ENCODE measurements around the gene SLC17A9. TPM values are rescaled to one million over a fixed set of nuclear protein-coding genes. Genes with fewer than 3 reads are reported as not detected.

Gene SLC17A9
- total RNA-seq, 2 experiments from 2014 or later: 78.5 to 78.7 TPM

GRCh38 chr20:62950741-62951140, 1.8 kb upstream of the SLC17A9 start:
- Mint-ChIP-seq H3K27me3 (no peaks in the 10 kb centered on the region), H3K4me1 (ENCODE audit: low read depth) (peaks cover 20% of the 10 kb centered on the region), H3K27ac (no peak overlapping the region)

GRCh38 chr20:62951143-62951895, 1.2 kb upstream of the SLC17A9 start:
- intact Hi-C loops (cut with micrococcal nuclease): loop anchor here (10.0 kb wide), 1 partner anchor 47 kb away; no protein-coding TSS in a partner anchor
- CTCF ChIA-PET: no interaction called here
- Mint-ChIP-seq H3K27ac (peak overlapping the region; percentile 32), H3K9me3 (no peaks in the 10 kb centered on the region), H3K27me3 (no peaks in the 10 kb centered on the region), H3K36me3 (ENCODE audit: low read depth) (peaks cover 56% of the 10 kb centered on the region), H3K4me1 (ENCODE audit: low read depth) (peaks cover 20% of the 10 kb centered on the region), H3K4me3 (peak overlapping the region; percentile 11)
- ATAC-seq: no peak
- no peak for TF ChIP-seq CTCF (IDR thresholded peaks at IDR 0.05)
- POLR2A ChIA-PET: interaction anchor here (0.6 to 2.5 kb wide), 5 partner anchors 13 to 58 kb away, joined by 3 to 8 read pairs (median 5); partner anchors contain the start of gene GID8
- no peak for DNase-seq

More at GRCh38 chr20:62950741-62951140, 1.8 kb upstream of the SLC17A9 start:
- POLR2A ChIA-PET: interaction anchor here (0.6 to 1.2 kb wide), 4 partner anchors 12 to 58 kb away, joined by 3 to 5 read pairs (median 4); partner anchors contain the start of gene GID8
- H3K9me3 Mint-ChIP-seq: no peaks in the 10 kb centered on the region
- H3K36me3 Mint-ChIP-seq (ENCODE audit: low read depth): peaks cover 53% of the 10 kb centered on the region
- intact Hi-C loops (cut with micrococcal nuclease): loop anchor here (10.0 kb wide), 1 partner anchor 46 kb away; no protein-coding TSS in a partner anchor
- DNase-seq (no peak), ATAC-seq (no peak)
- CTCF ChIA-PET: interaction anchor here (1.4 kb wide), 1 partner anchor 30 kb away, joined by 4 read pairs; no protein-coding TSS in a partner anchor
- no peak overlapping the region for H3K4me3 Mint-ChIP-seq
- TF ChIP-seq CTCF (IDR thresholded peaks at IDR 0.05): no peak

GRCh38 chr20:62951896-62952372, 575 bp upstream of the SLC17A9 start:
- POLR2A ChIA-PET: interaction anchor here (1.0 to 2.5 kb wide), 2 partner anchors 13 to 27 kb away, joined by 5 to 8 read pairs; partner anchors contain the start of gene GID8
- intact Hi-C loops (cut with micrococcal nuclease): loop anchor here (10.0 kb wide), 1 partner anchor 47 kb away; no protein-coding TSS in a partner anchor
- Mint-ChIP-seq H3K27me3 (no peaks in the 10 kb centered on the region), H3K27ac (peak overlapping the region; percentile 73), H3K9me3 (no peaks in the 10 kb centered on the region), H3K4me1 (ENCODE audit: low read depth) (peaks cover 20% of the 10 kb centered on the region), H3K4me3 (peak overlapping the region; percentile 85), H3K36me3 (ENCODE audit: low read depth) (peaks cover 54% of the 10 kb centered on the region)
- TF ChIP-seq CTCF (IDR thresholded peaks at IDR 0.05): no peak
- ATAC-seq (no peak), DNase-seq (no peak)
- CTCF ChIA-PET: no interaction called here

GRCh38 chr20:62952968-62953838, 694 bp downstream of the SLC17A9 start:
- Mint-ChIP-seq H3K4me3 (peak overlapping the region; percentile 85), H3K4me1 (ENCODE audit: low read depth) (peaks cover 24% of the 10 kb centered on the region), H3K36me3 (ENCODE audit: low read depth) (peaks cover 51% of the 10 kb centered on the region), H3K27ac (peak overlapping the region; percentile 90), H3K9me3 (no peaks in the 10 kb centered on the region), H3K27me3 (no peaks in the 10 kb centered on the region)
- ChIA-PET CTCF (interaction anchor here (0.9 to 3.2 kb wide), 11 partner anchors 18 to 77 kb away, joined by 3 to 17 read pairs (median 4); no protein-coding TSS in a partner anchor), POLR2A (interaction anchor here (0.5 to 3.3 kb wide), 19 partner anchors 9 to 353 kb away, joined by 3 to 29 read pairs (median 3); partner anchors contain the start of gene GID8)
- TF ChIP-seq CTCF (IDR thresholded peaks at IDR 0.05): no peak
- intact Hi-C loops (cut with micrococcal nuclease): loop anchor here (10.0 kb wide), 1 partner anchor 48 kb away; no protein-coding TSS in a partner anchor
- peak; percentile 33 for DNase-seq
- no peak for ATAC-seq
